Esophagus mucosa (tissue), 1 donor: ENCODE measurements around the gene SKAP1. TPM values are rescaled to one million over a fixed set of nuclear protein-coding genes. Genes with fewer than 3 reads are reported as not detected.

Experiments
- ATAC-seq: fragments of 200-7000 bp; cut with Tn5 transposase; one replicate; pipeline ENCODE4 v1.9.1; 2020
- total RNA-seq: library from RNA; stranded (reverse); gene quantifications from one replicate; pipeline ENCODE4 v1.2.4, GENCODE V29; 2023
- donor health status: DM: yes; HTN: yes; CAD: no.

SKAP1 gene
- total RNA-seq, 1 donor from 2014 or later: 0.68 TPM

- ATAC-seq: no peak
Observed at GRCh38 chr17:48241770-48242497, 188.1 kb downstream of the SKAP1 start.

GRCh38 chr17:48241131-48241591 is 188.9 kb downstream of the SKAP1 start:
- peak; percentile 61 for ATAC-seq

- no peak for ATAC-seq
Observed at GRCh38 chr17:48240562-48241130, 189.4 kb downstream of the SKAP1 start.

GRCh38 chr17:48240122-48240521 is 189.9 kb downstream of the SKAP1 start:
- no peak for ATAC-seq

- ATAC-seq: no peak
Observed at GRCh38 chr17:48239603-48239995, 190.4 kb downstream of the SKAP1 start.

- ATAC-seq: no peak
Observed at GRCh38 chr17:48238933-48239602, 190.9 kb downstream of the SKAP1 start.

- no peak for ATAC-seq
Observed at GRCh38 chr17:48237456-48237855, 192.6 kb downstream of the SKAP1 start.

GRCh38 chr17:48236681-48237134 is 193.3 kb downstream of the SKAP1 start:
- peak; percentile 84 for ATAC-seq

GRCh38 chr17:48234922-48235321 is 195.1 kb downstream of the SKAP1 start:
- no peak for ATAC-seq

- no peak for ATAC-seq
Observed at GRCh38 chr17:48231995-48232959, 197.7 kb downstream of the SKAP1 start.

- ATAC-seq: no peak
Observed at GRCh38 chr17:48229936-48230335, 200.1 kb downstream of the SKAP1 start.

- no peak for ATAC-seq
Observed at GRCh38 chr17:48228720-48229119, 201.3 kb downstream of the SKAP1 start.

- ATAC-seq: no peak
Observed at GRCh38 chr17:48225725-48226567, 204.1 kb downstream of the SKAP1 start.

- ATAC-seq: no peak
Observed at GRCh38 chr17:48223945-48224344, 206.1 kb downstream of the SKAP1 start.

GRCh38 chr17:48219617-48220016 is 210.4 kb downstream of the SKAP1 start:
- ATAC-seq: no peak

- ATAC-seq: no peak
Observed at GRCh38 chr17:48215583-48216139, 214.4 kb downstream of the SKAP1 start.

- no peak for ATAC-seq
Observed at GRCh38 chr17:48213797-48214196, 216.2 kb downstream of the SKAP1 start.

GRCh38 chr17:48211787-48212186 is 218.2 kb downstream of the SKAP1 start:
- ATAC-seq: no peak

- ATAC-seq: no peak
Observed at GRCh38 chr17:48211011-48211410, 219.0 kb downstream of the SKAP1 start.

- ATAC-seq: no peak
Observed at GRCh38 chr17:48209973-48210372, 220.0 kb downstream of the SKAP1 start.
